Ishikawa (cell line): ENCODE measurements around the gene KLK11.

Source experiments
- EP300 ChIP-seq: IDR thresholded peaks from 2 replicates; pipeline ENCODE4 v1.6.1; 2012; ENCODE audit warnings: borderline replicate concordance
- FOXM1 ChIP-seq: IDR thresholded peaks from 2 replicates; pipeline ENCODE4 v1.6.1; 2012; ENCODE audit warnings: low read depth, borderline replicate concordance
- REST ChIP-seq: IDR thresholded peaks from 2 replicates; pipeline ENCODE4 v1.6.1; 2012; ENCODE audit warnings: low read depth, mild to moderate bottlenecking

GRCh38 chr19:51044327-51044726 is 17.9 kb upstream of the KLK11 start:
- TF ChIP-seq EP300 (no peak), REST (no peak), FOXM1 (no peak)
